Stomach (tissue), 4 donors: ENCODE results near the gene C12orf43.

ENCODE experiments used
- CTCF ChIP-seq, 7 experiments: fragments of 450-650 bp in 4 of 7; fragments of 200-600 bp in 3 of 7; sonication (generic) in 3 of 7; IDR thresholded peaks; one replicate each; pipeline ENCODE4 v1.5.1; 2016 to 2019; ENCODE audit warnings: antibody characterized with exemption in 7 of 7, control low read depth in 2 of 7, mild to moderate bottlenecking in 1 of 7
- POLR2A ChIP-seq, 4 donors: fragments of 450-650 bp; IDR thresholded peaks; one replicate each; pipeline ENCODE4 v1.6.1; 2016; ENCODE audit warnings: antibody characterized with exemption in 4 of 4, control low read depth in 2 of 4, mild to moderate bottlenecking in 1 of 4, moderate library complexity in 1 of 4

- TF ChIP-seq CTCF (IDR thresholded peaks at IDR 0.05): no peak
- no peak for TF ChIP-seq POLR2A (IDR thresholded peaks at IDR 0.05)
These were observed 32.2 kb upstream of the C12orf43 start for GRCh38 chr12:121048442-121048841.
